Mucosa of rectum (tissue), 2 donors: ENCODE data around the gene MAP2K7.

ENCODE experiments used
- H3K27ac ChIP-seq, 2 donors: one replicate each; pipeline ENCODE4 v1.7.0; 2013; ENCODE audit warnings: inconsistent platforms in 2 of 2, low read depth in 2 of 2, low read length in 2 of 2
- H3K27me3 ChIP-seq, 2 donors: one replicate each; pipeline ENCODE4 v1.7.0; 2013; ENCODE audit warnings: low read length in 2 of 2; ENCODE audit not compliant: control insufficient read depth in 2 of 2, insufficient read depth in 2 of 2
- H3K36me3 ChIP-seq, 2 donors: one replicate each; pipeline ENCODE4 v1.7.0; 2013; ENCODE audit warnings: low read length in 2 of 2; ENCODE audit not compliant: control insufficient read depth in 2 of 2, insufficient read depth in 2 of 2
- H3K4me1 ChIP-seq, 2 donors: one replicate each; pipeline ENCODE4 v1.7.0; 2013; ENCODE audit warnings: low read length in 2 of 2, mild to moderate bottlenecking in 1 of 2; ENCODE audit not compliant: control insufficient read depth in 2 of 2, insufficient read depth in 2 of 2
- H3K4me3 ChIP-seq, 2 donors: one replicate each; pipeline ENCODE4 v1.7.0; 2013; ENCODE audit warnings: low read length in 2 of 2
- H3K9ac ChIP-seq, 2 donors: one replicate each; pipeline ENCODE4 v1.7.0; 2013; ENCODE audit warnings: low read length in 2 of 2, low read depth in 1 of 2, mild to moderate bottlenecking in 1 of 2
- H3K9me3 ChIP-seq, 2 donors: one replicate each; pipeline ENCODE4 v1.7.0; 2013; ENCODE audit warnings: low read length in 2 of 2; ENCODE audit not compliant: control insufficient read depth in 2 of 2
- donor health status: healthy.
- donor health status: Normal muscosa, but diverticular disease.

MAP2K7 gene

GRCh38 chr19:7860714-7861618, 42.7 kb upstream of the MAP2K7 start:
- Histone ChIP-seq H3K36me3 (no peaks in the 10 kb centered on the region), H3K27me3 (peaks cover 15 to 37% of the 10 kb centered on the region in 2 donors), H3K4me3 (no peak overlapping the region), H3K9me3 (no peaks in the 10 kb centered on the region), H3K27ac (no peak overlapping the region), H3K4me1 (peaks cover 5 to 10% of the 10 kb centered on the region in 2 donors), H3K9ac (no peak overlapping the region)

GRCh38 chr19:7861619-7862412, 41.9 kb upstream of the MAP2K7 start:
- no peak overlapping the region for H3K27ac ChIP-seq
- H3K27me3 ChIP-seq = peaks cover 18 to 42% of the 10 kb centered on the region in 2 donors
- H3K9ac ChIP-seq = no peak overlapping the region

GRCh38 chr19:7862413-7862951, 41.2 kb upstream of the MAP2K7 start:
- H3K27ac ChIP-seq = no peak overlapping the region
- no peak overlapping the region for H3K9ac ChIP-seq
- peaks cover 5 to 10% of the 10 kb centered on the region in 2 donors for H3K4me1 ChIP-seq
- H3K4me3 ChIP-seq = peak overlapping the region in 1 of 2 donors; percentile 37
- H3K9me3 ChIP-seq = no peaks in the 10 kb centered on the region
- H3K36me3 ChIP-seq = no peaks in the 10 kb centered on the region
- H3K27me3 ChIP-seq = peaks cover 23 to 42% of the 10 kb centered on the region in 2 donors

More at GRCh38 chr19:7861619-7862412, 41.9 kb upstream of the MAP2K7 start:
- H3K4me1 ChIP-seq = peaks cover 5 to 10% of the 10 kb centered on the region in 2 donors
- H3K9me3 ChIP-seq = no peaks in the 10 kb centered on the region
- H3K4me3 ChIP-seq = peak overlapping the region in 1 of 2 donors; percentile 37
- H3K36me3 ChIP-seq = no peaks in the 10 kb centered on the region

DNA sequence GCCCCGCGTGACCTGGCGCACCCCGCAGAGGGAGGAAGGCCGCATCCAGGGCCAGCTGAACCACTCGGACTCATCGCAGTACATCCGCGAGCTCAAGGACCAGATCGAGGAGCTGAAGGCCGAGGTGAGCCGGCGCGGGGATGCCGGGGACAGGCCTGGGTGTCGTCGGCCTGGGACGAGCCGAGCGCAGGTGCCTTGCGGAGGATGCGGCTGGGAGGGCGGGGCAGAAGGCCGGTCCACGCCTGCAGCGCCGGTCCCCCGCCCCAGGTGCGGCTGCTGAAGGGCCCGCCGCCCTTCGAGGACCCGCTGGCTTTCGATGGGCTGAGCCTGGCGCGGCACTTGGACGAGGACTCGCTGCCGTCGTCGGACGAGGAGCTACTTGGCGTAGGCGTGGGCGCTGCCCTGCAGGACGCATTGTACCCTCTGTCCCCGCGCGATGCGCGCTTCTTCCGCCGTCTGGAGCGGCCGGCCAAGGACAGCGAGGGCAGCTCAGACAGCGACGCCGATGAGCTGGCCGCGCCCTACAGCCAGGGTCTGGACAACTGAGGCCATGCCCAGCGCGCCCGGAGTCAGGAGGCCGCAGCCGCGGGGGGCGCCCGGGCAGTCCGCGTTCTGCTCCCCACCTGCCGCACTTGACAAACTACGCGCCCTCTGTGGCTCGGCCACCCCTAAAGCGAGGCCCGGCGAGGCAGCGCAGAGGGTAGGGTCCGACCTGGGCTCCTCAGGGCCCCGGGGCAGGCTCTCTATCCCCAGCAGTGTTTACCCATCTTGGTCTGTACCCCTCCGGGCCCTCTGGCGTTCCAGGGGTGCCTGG, 40.3 kb upstream of the MAP2K7 start:
- no peaks in the 10 kb centered on the region for H3K36me3 ChIP-seq
- H3K27me3 ChIP-seq = peaks cover 24 to 42% of the 10 kb centered on the region in 2 donors
- no peaks in the 10 kb centered on the region for H3K9me3 ChIP-seq
- H3K4me1 ChIP-seq = peaks cover 7 to 12% of the 10 kb centered on the region in 2 donors
- H3K9ac ChIP-seq = no peak overlapping the region
- no peak overlapping the region for H3K27ac ChIP-seq
- H3K4me3 ChIP-seq = no peak overlapping the region

- no peaks in the 10 kb centered on the region for H3K36me3 ChIP-seq
- H3K27me3 ChIP-seq = peaks cover 24 to 42% of the 10 kb centered on the region in 2 donors
- no peaks in the 10 kb centered on the region for H3K9me3 ChIP-seq
- H3K9ac ChIP-seq = no peak overlapping the region
- no peak overlapping the region for H3K4me3 ChIP-seq
- H3K27ac ChIP-seq = no peak overlapping the region
- peaks cover 14 to 20% of the 10 kb centered on the region in 2 donors for H3K4me1 ChIP-seq
Observed at GRCh38 chr19:7863971-7864689, 39.5 kb upstream of the MAP2K7 start.

GRCh38 chr19:7864690-7865074, 39.0 kb upstream of the MAP2K7 start:
- no peak overlapping the region for H3K9ac ChIP-seq
- H3K4me1 ChIP-seq = peaks cover 14 to 23% of the 10 kb centered on the region in 2 donors
- H3K27me3 ChIP-seq = peaks cover 24 to 42% of the 10 kb centered on the region in 2 donors
- no peak overlapping the region for H3K27ac ChIP-seq
- no peak overlapping the region for H3K4me3 ChIP-seq
- H3K9me3 ChIP-seq = no peaks in the 10 kb centered on the region
- no peaks in the 10 kb centered on the region for H3K36me3 ChIP-seq

- peaks cover 14 to 23% of the 10 kb centered on the region in 2 donors for H3K4me1 ChIP-seq
- H3K9ac ChIP-seq = no peak overlapping the region
- no peaks in the 10 kb centered on the region for H3K36me3 ChIP-seq
- no peaks in the 10 kb centered on the region for H3K9me3 ChIP-seq
- H3K27ac ChIP-seq = no peak overlapping the region
- H3K4me3 ChIP-seq = no peak overlapping the region
- peaks cover 24 to 42% of the 10 kb centered on the region in 2 donors for H3K27me3 ChIP-seq
Observed at GRCh38 chr19:7865262-7865911, 38.3 kb upstream of the MAP2K7 start.

DNA sequence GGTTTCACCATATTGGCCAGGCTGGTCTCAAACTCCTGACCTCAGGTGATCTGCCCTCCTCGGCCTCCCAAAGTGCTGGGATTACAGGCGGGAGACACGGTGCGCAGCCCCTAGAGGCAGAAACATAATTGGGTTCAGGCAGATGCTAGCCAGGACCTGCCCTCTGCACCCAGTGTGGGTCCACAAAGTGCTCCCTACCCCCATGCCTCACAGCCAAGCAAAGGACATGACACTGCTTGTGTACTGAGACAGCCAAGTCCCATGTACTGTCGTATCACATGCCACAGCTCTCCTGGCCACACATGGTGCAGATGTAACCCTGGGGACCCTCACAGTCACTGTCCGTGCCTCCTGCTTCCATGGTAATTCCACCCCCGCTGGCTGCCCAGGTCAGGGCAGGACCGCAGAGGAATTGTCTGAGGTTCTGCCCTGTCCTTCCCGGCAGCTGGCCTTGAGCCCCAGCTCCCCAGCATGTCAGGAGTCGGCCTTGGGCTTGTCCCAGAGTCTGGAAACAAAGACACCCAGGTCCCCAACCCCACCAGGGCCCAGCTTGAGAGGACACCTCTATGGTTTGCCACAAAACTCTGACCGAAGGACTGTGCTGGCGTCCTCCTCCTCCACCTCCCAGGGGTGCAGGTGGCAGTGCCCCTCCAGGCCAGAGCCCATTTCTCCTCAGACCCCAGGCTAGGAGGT, 37.1 kb upstream of the MAP2K7 start:
- H3K4me3 ChIP-seq = no peak overlapping the region
- no peaks in the 10 kb centered on the region for H3K9me3 ChIP-seq
- no peaks in the 10 kb centered on the region for H3K36me3 ChIP-seq
- peaks cover 20 to 26% of the 10 kb centered on the region in 2 donors for H3K4me1 ChIP-seq
- H3K9ac ChIP-seq = no peak overlapping the region
- no peak overlapping the region for H3K27ac ChIP-seq
- H3K27me3 ChIP-seq = peaks cover 17 to 32% of the 10 kb centered on the region in 2 donors
